ENCODE measurements around the gene USP51. TPM values are rescaled to one million over a fixed set of nuclear protein-coding genes. Genes with fewer than 3 reads are reported as not detected.

USP51 gene
- total RNA-seq, 1 experiment from 2014 or later: not detected

- Histone ChIP-seq H3K27ac (ENCODE audit: low read depth, low read length) (no peak overlapping the region), H3K79me2 (ENCODE audit: insufficient read depth, low read length) (no peaks in the 10 kb centered on the region), H3K4me2 (ENCODE audit: low read length) (no peak overlapping the region), H3K36me3 (ENCODE audit: control insufficient read depth in 1 of 2, insufficient read depth in 2 of 2, low read length in 2 of 2) (no peaks in the 10 kb centered on the region), H3K4me1 (ENCODE audit: control insufficient read depth in 1 of 2, insufficient read depth in 2 of 2, low read length in 2 of 2) (no peaks in the 10 kb centered on the region), H4K20me1 (ENCODE audit: insufficient read depth) (no peaks in the 10 kb centered on the region), H2AFZ (ENCODE audit: low read depth, low read length, poor library complexity, severe bottlenecking) (no peak overlapping the region), H3K9me2 (ENCODE audit: insufficient read depth) (no peaks in the 10 kb centered on the region), H3K27me3 (ENCODE audit: insufficient read depth, low read length) (no peaks in the 10 kb centered on the region), H3K9ac (ENCODE audit: low read length) (no peak overlapping the region), H3K4me3 (replicated peaks in 1 of 2; ENCODE audit: low read depth in 1 of 2, low read length in 2 of 2) (no peak overlapping the region), H3K9me3 (ENCODE audit: control insufficient read depth in 1 of 2, insufficient read depth in 1 of 2, low read depth in 1 of 2, low read length in 2 of 2) (no peaks in the 10 kb centered on the region)
- ATAC-seq: no peak
- no peak for TF ChIP-seq ZNF274 (IDR thresholded peaks at IDR 0.05; ENCODE audit: low read depth, low read length)
- no peak for TF ChIP-seq SIN3A (IDR thresholded peaks at IDR 0.05; ENCODE audit: low read depth)
- TF ChIP-seq CEBPB (IDR thresholded peaks at IDR 0.05; ENCODE audit: low read depth): no peak
- TF ChIP-seq EGR1 (IDR thresholded peaks at IDR 0.05; ENCODE audit: low read depth): no peak
- TF ChIP-seq REST (IDR thresholded peaks at IDR 0.05; ENCODE audit: low read depth): no peak
- TF ChIP-seq ZBTB33 (IDR thresholded peaks at IDR 0.05; ENCODE audit: extremely low read depth, insufficient replicate concordance, low read length): no peak
- no peak for TF ChIP-seq YY1 (IDR thresholded peaks at IDR 0.05; ENCODE audit: extremely low read depth, insufficient replicate concordance, low read depth, low read length)
- no peak for TF ChIP-seq CBX3 (IDR thresholded peaks at IDR 0.05; ENCODE audit: low read depth)
- CTCF ChIA-PET: no interaction called here
- no TSS peak for BruUV-seq (replicated peaks)
- RAD21 ChIA-PET (ENCODE audit: low non-redundant PET in 1 of 2, low total read pairs in 2 of 2, uncharacterized antibody in 2 of 2, unreplicated experiment in 2 of 2): no interaction called here
- POLR2A ChIA-PET: no interaction called here
- intact Hi-C loops (cut with micrococcal nuclease): no loop called here
- DNase-seq (ENCODE audit: low read depth, low spot score): no peak
Measured at GRCh38 chrX:55490121-55490520, 473 bp upstream of the USP51 start.
